ENCODE measurements around the gene AK6.
"Not testable (repeated sequence)": the region's sequence is repeated elsewhere in the genome, so short reads cannot be mapped to it uniquely, and the experiment has no call there.

The AK6 gene

DNA sequence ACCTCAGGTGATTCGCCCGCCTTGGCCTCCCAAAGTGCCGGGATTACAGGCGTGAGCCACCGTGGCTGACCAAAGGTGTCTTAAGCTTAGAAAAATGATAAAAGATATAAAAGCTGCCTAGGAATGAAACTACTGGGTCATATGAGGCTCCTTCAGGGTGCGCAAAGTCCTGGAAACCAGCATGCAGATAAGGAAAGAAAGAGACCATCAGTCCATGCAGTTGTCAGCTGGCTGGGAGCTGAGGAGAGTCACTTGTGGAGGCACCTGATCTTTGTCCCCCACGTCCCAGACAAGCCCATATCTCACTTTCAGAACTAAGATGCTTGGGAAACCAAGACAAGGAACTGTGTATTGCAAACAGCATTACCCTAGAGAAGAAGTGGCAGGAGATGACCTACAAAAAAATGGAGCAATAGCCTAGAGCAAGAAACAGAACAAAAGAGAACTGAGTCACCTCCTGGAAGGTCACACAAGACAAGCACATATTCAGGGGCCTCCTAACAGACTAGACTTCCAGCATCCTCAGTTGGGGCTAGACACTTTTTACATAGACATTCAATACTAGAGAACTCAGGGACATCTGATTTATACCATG, 33.9 kb downstream of the AK6 start:
- DNase-seq (ENCODE audit: low read depth, low spot score), result no peak

- DNase-seq (ENCODE audit: low read depth, low spot score), result peak; percentile 44
Measured at GRCh38 chr5:69334793-69335268, 34.5 kb downstream of the AK6 start.

GRCh38 chr5:69333668-69334315, 35.5 kb downstream of the AK6 start:
- not testable (repeated sequence) for DNase-seq (ENCODE audit: low read depth, low spot score)

- no peak for DNase-seq (ENCODE audit: low read depth, low spot score)
Measured at GRCh38 chr5:69331528-69332445, 37.5 kb downstream of the AK6 start.

DNA sequence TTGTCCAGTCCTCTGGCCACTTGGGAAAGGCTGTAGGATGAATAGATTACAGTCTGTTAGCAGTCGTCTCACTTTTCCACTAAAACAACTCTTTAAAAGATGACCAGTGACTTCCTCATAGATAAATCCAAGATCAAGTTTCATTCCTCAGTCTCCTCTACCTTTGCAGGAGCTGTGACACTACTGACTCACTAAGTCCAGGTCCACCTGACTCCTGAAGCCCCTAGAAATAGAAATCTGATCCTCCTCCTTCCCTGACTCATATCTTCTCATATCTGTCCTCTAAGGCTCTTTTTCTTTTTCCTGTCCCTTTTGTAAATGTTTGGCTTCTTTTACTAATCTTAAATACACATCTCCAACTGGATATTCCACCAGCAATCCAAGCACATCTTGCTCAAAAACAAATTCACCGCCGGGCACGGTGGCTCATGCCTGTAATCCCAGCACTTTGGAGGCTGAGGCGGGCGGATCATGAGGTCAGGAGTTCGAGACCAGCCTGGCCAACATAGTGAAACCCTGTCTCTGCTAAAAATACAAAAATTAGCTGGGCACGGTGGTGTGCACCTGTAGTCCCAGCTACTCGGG, 39.3 kb downstream of the AK6 start:
- no peak for DNase-seq (ENCODE audit: low read depth, low spot score)

- no peak for DNase-seq (ENCODE audit: low read depth, low spot score)
Measured at GRCh38 chr5:69326365-69326764, 43.0 kb downstream of the AK6 start.

- DNase-seq (ENCODE audit: low read depth, low spot score), result no peak
Measured at GRCh38 chr5:69317391-69317790, 51.9 kb downstream of the AK6 start.

DNA sequence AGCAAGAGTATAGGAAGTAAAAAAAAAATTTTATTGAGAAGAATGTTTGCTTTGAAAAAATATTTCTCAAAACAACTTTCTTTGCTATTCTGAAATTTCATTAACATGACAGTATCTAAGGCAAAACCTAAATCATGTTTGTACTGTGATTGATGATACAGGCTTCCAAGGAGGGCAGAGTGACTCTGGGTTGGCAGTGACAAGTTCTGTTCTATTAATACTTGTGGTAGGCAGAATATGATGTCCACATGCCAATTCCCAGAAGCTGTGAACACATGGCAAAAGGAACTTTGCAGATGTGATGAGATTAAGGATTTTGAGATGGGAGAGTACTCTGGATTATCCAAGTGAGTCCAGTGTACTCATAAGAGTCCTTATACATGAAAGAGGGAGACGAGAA, 53.3 kb downstream of the AK6 start:
- DNase-seq (ENCODE audit: low read depth, low spot score), result no peak

DNA sequence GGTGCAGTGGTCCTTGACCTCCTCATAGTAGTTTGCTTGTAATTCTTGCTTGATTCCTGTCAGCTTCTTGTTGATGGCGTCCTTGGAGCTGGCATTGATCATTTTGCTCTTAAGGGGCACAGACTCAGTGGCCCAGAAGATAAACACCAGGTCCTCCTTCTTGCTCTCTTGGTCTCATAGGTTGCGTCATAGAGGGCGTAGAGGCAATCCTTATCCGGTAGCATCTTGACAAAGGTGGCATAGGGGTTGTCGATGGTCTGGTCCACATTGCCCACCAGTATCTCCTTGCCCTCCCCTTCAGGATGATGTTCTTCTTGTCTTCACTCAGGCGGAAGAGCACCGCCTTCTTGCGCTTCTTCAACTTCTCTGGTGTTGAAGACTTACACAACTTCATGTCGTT, 55.9 kb downstream of the AK6 start:
- DNase-seq (ENCODE audit: low read depth, low spot score), result no peak

- DNase-seq (ENCODE audit: low read depth, low spot score), result no peak
Measured at GRCh38 chr5:69312459-69313160, 56.7 kb downstream of the AK6 start.

GRCh38 chr5:69309380-69309779, 59.9 kb downstream of the AK6 start:
- no peak for DNase-seq (ENCODE audit: low read depth, low spot score)

GRCh38 chr5:69308046-69308553, 61.2 kb downstream of the AK6 start:
- DNase-seq (ENCODE audit: low read depth, low spot score), result no peak

- no peak for DNase-seq (ENCODE audit: low read depth, low spot score)
Measured at GRCh38 chr5:69305512-69305911, 63.8 kb downstream of the AK6 start.
